Measurements from ENCODE around the gene MAP2. TPM values are rescaled to one million over a fixed set of nuclear protein-coding genes. Genes with fewer than 3 reads are reported as not detected.

The MAP2 gene
- total RNA-seq, 1 donor from 2014 or later = 16.5 TPM

- H3K9me3 Mint-ChIP-seq (ENCODE audit: low read depth) = peaks cover 4% of the 10 kb centered on the region
- H3K27ac Mint-ChIP-seq = no peak overlapping the region
These were observed 178.4 kb downstream of the MAP2 start for GRCh38 chr2:209602259-209602658.

GRCh38 chr2:209609531-209609930, 185.7 kb downstream of the MAP2 start:
- H3K9me3 Mint-ChIP-seq (ENCODE audit: low read depth) = no peaks in the 10 kb centered on the region
- H3K27ac Mint-ChIP-seq = no peak overlapping the region
- DNase-seq (ENCODE audit: low spot score, unreplicated experiment) = no peak
- peaks cover 3% of the 10 kb centered on the region for H3K27me3 Mint-ChIP-seq
- no peaks in the 10 kb centered on the region for H3K36me3 Mint-ChIP-seq (ENCODE audit: insufficient read depth)
- H3K4me3 Mint-ChIP-seq (ENCODE audit: low read depth) = no peak overlapping the region
- no peak for TF ChIP-seq CTCF (IDR thresholded peaks at IDR 0.05; ENCODE audit: unreplicated experiment)
- H3K4me1 Mint-ChIP-seq (ENCODE audit: low read depth) = no peaks in the 10 kb centered on the region

More at GRCh38 chr2:209602259-209602658, 178.4 kb downstream of the MAP2 start:
- TF ChIP-seq CTCF (IDR thresholded peaks at IDR 0.05; ENCODE audit: unreplicated experiment) = no peak
- no peak for DNase-seq (ENCODE audit: low spot score, unreplicated experiment)
- H3K36me3 Mint-ChIP-seq (ENCODE audit: insufficient read depth) = no peaks in the 10 kb centered on the region
- H3K4me1 Mint-ChIP-seq (ENCODE audit: low read depth) = no peaks in the 10 kb centered on the region
- H3K4me3 Mint-ChIP-seq (ENCODE audit: low read depth) = no peak overlapping the region
- no peaks in the 10 kb centered on the region for H3K27me3 Mint-ChIP-seq

GRCh38 chr2:209610631-209611030, 186.8 kb downstream of the MAP2 start:
- TF ChIP-seq CTCF (IDR thresholded peaks at IDR 0.05; ENCODE audit: unreplicated experiment) = no peak

GRCh38 chr2:209613649-209614305, 189.9 kb downstream of the MAP2 start:
- DNase-seq (ENCODE audit: low spot score, unreplicated experiment) = no peak
- no peak for TF ChIP-seq CTCF (IDR thresholded peaks at IDR 0.05; ENCODE audit: unreplicated experiment)
- Mint-ChIP-seq H3K27me3 (peaks cover 3% of the 10 kb centered on the region), H3K27ac (no peak overlapping the region), H3K4me1 (ENCODE audit: low read depth) (no peaks in the 10 kb centered on the region), H3K4me3 (ENCODE audit: low read depth) (no peak overlapping the region), H3K9me3 (ENCODE audit: low read depth) (peaks cover 4% of the 10 kb centered on the region), H3K36me3 (ENCODE audit: insufficient read depth) (no peaks in the 10 kb centered on the region)

More at GRCh38 chr2:209610631-209611030, 186.8 kb downstream of the MAP2 start:
- H3K36me3 Mint-ChIP-seq (ENCODE audit: insufficient read depth) = no peaks in the 10 kb centered on the region
- H3K4me3 Mint-ChIP-seq (ENCODE audit: low read depth) = no peak overlapping the region
- peaks cover 3% of the 10 kb centered on the region for H3K27me3 Mint-ChIP-seq
- H3K4me1 Mint-ChIP-seq (ENCODE audit: low read depth) = no peaks in the 10 kb centered on the region
- peaks cover under 1% of the 10 kb centered on the region for H3K9me3 Mint-ChIP-seq (ENCODE audit: low read depth)
- no peak for DNase-seq (ENCODE audit: low spot score, unreplicated experiment)
- H3K27ac Mint-ChIP-seq = no peak overlapping the region

GRCh38 chr2:209614690-209615369, 191.0 kb downstream of the MAP2 start:
- TF ChIP-seq CTCF (IDR thresholded peaks at IDR 0.05; ENCODE audit: unreplicated experiment) = no peak
- Mint-ChIP-seq H3K9me3 (ENCODE audit: low read depth) (peaks cover 4% of the 10 kb centered on the region), H3K4me1 (ENCODE audit: low read depth) (no peaks in the 10 kb centered on the region), H3K36me3 (ENCODE audit: insufficient read depth) (no peaks in the 10 kb centered on the region), H3K4me3 (ENCODE audit: low read depth) (no peak overlapping the region), H3K27me3 (peaks cover 3% of the 10 kb centered on the region), H3K27ac (no peak overlapping the region)
- no peak for DNase-seq (ENCODE audit: low spot score, unreplicated experiment)
